Nephron progenitor cell (in vitro differentiated cells): ENCODE measurements around the gene HOXC10.

ENCODE experiments used
- DNase-seq: peaks from one replicate; pipeline ENCODE4 v3.0.0; 2021
- H3K27ac Mint-ChIP-seq: 2 replicates; pipeline ENCODE4 v1.8.0; 2021; ENCODE audit warnings: mild to moderate bottlenecking, moderate library complexity, mixed read lengths
- H3K27me3 Mint-ChIP-seq: 2 replicates; pipeline ENCODE4 v1.8.0; 2021; ENCODE audit warnings: mild to moderate bottlenecking, low read depth, mixed read lengths; ENCODE audit not compliant: poor library complexity
- H3K36me3 Mint-ChIP-seq: 2 replicates; pipeline ENCODE4 v1.8.0; 2021; ENCODE audit warnings: low read depth, mixed read lengths
- H3K4me1 Mint-ChIP-seq: 2 replicates; pipeline ENCODE4 v1.8.0; 2021; ENCODE audit warnings: mixed read lengths
- H3K4me3 Mint-ChIP-seq: 2 replicates; pipeline ENCODE4 v1.8.0; 2021; ENCODE audit warnings: mild to moderate bottlenecking, moderate library complexity, mixed read lengths
- H3K9me3 Mint-ChIP-seq: 2 replicates; pipeline ENCODE4 v1.8.0; 2021; ENCODE audit warnings: mild to moderate bottlenecking, moderate library complexity, mixed read lengths
- TF ChIP-seq, protein P1 (sequence below): fragments of 200-600 bp; sonication (generic); IDR thresholded peaks from 2 replicates; pipeline ENCODE4 v1.5.0; 2021; ENCODE audit warnings: antibody characterized with exemption

Gene HOXC10

DNA sequence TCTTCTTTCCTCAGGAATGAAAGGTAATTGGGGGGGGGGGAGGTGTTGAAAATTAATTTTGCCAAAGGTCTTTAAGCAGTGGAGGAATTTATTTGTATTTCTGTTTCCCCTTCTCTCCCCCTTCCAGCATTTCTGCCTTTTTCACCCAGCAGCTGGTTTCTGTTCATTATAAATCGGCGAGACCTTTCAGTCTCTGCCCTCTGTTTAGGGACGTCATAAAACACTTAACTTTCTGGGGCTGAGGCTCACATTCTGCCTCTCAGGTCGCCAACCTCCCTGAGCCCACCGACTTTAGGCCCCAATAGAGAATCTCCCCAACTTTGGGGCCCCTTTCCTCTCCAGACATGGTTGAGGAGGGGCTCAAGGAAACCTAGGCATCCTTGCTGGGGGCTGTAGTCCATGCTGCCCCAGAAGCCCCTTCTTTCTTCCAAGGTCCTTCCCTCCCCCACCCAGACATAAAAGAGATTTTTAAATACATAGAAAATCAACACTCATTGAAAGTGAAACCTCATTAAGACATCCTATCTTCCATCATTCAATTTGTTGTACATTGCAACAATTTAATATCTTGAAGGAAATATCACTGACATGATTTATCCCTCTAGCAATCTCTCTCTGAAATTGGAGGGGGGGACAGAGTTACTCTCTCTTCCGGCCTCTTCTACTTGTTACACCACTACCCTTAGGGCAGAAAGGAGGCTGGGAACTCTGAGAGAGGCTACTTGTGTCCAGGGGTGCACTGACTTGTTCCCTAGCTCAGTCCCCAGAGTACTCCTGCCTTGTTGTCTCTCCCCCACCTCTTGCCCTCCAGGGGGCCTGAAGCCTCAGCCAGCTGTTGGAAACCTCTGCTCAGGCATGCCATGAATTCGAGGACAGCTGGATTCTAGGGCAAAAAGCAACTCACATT is 40.8 kb downstream of the HOXC10 start:
- Mint-ChIP-seq H3K9me3 (no peaks in the 10 kb centered on the region), H3K4me1 (peaks cover 92% of the 10 kb centered on the region), H3K27ac (peak overlapping the region; percentile 99), H3K36me3 (peaks cover 44% of the 10 kb centered on the region), H3K27me3 (peaks cover 6% of the 10 kb centered on the region), H3K4me3 (peak overlapping the region; percentile 91)
- TF ChIP-seq, protein P1, sequence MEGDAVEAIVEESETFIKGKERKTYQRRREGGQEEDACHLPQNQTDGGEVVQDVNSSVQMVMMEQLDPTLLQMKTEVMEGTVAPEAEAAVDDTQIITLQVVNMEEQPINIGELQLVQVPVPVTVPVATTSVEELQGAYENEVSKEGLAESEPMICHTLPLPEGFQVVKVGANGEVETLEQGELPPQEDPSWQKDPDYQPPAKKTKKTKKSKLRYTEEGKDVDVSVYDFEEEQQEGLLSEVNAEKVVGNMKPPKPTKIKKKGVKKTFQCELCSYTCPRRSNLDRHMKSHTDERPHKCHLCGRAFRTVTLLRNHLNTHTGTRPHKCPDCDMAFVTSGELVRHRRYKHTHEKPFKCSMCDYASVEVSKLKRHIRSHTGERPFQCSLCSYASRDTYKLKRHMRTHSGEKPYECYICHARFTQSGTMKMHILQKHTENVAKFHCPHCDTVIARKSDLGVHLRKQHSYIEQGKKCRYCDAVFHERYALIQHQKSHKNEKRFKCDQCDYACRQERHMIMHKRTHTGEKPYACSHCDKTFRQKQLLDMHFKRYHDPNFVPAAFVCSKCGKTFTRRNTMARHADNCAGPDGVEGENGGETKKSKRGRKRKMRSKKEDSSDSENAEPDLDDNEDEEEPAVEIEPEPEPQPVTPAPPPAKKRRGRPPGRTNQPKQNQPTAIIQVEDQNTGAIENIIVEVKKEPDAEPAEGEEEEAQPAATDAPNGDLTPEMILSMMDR, result no peak
- peak; percentile 47 for DNase-seq

DNA sequence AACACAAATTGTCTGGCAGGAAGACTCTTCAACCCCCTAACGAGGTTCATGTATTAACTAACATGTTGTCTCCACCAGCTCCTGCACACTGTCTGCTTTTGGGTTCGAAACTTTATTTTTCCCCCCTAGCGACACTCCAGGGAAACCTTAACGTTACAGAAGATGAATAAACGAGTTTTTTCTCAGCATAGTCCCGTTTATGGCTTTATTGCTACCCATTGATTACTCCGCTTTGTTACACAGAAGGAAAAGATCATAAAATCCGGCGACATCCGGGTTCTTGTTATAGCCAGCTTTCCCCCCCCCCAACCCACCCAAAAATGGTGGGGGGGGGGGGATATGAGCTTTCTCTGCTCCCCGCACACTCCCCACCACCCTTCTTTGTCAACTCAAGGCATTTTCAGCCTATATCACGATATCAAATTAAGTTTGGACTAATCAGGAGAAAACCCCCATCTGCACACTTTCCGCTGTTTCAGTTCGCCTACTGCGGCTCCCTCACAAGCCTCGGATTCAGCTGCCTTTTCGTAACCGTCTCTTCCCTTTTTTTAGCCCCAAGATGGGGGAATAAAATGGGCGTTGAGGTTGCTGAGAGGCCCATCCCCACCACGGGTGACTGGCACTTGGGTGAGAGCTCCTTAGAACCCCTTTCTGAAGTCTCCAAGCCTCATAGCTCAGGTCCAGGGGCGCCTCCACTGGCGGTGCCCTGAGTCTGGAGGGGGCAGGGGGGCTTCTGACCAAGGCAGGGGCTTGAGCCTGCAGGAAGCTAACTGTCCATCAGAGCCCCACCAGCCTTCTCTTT is 41.9 kb downstream of the HOXC10 start:
- TF ChIP-seq, protein P1, result no peak
- H3K4me1 Mint-ChIP-seq, result peaks cover 96% of the 10 kb centered on the region
- peak overlapping the region; percentile 99 for H3K27ac Mint-ChIP-seq
- no peaks in the 10 kb centered on the region for H3K9me3 Mint-ChIP-seq
- peaks cover 5% of the 10 kb centered on the region for H3K27me3 Mint-ChIP-seq
- peak; percentile 40 for DNase-seq
- peaks cover 36% of the 10 kb centered on the region for H3K36me3 Mint-ChIP-seq
- peak overlapping the region; percentile 91 for H3K4me3 Mint-ChIP-seq

DNA sequence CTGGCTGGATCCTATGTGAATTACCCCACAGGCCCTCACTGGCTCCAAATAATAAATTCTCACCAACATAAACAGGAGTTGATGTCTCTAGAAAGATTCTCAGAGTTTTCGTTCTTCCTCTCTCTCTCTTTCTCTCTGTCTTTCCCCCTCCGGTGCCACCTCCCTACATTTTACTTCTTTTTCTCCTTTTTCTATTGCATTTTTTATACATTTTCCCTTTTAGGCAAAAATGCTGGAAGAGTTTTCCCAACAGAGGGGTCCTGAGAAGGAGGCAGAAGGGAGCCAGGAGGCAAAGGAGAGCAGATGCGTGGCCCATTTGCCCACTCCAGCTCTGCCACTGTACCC is 42.5 kb downstream of the HOXC10 start:
- H3K9me3 Mint-ChIP-seq, result no peaks in the 10 kb centered on the region
- H3K4me3 Mint-ChIP-seq, result peak overlapping the region; percentile 91
- H3K36me3 Mint-ChIP-seq, result peaks cover 30% of the 10 kb centered on the region
- H3K27me3 Mint-ChIP-seq, result peaks cover 6% of the 10 kb centered on the region
- TF ChIP-seq, protein P1, result no peak
- no peak for DNase-seq
- peak overlapping the region; percentile 99 for H3K27ac Mint-ChIP-seq
- H3K4me1 Mint-ChIP-seq, result peaks cover 96% of the 10 kb centered on the region

DNA sequence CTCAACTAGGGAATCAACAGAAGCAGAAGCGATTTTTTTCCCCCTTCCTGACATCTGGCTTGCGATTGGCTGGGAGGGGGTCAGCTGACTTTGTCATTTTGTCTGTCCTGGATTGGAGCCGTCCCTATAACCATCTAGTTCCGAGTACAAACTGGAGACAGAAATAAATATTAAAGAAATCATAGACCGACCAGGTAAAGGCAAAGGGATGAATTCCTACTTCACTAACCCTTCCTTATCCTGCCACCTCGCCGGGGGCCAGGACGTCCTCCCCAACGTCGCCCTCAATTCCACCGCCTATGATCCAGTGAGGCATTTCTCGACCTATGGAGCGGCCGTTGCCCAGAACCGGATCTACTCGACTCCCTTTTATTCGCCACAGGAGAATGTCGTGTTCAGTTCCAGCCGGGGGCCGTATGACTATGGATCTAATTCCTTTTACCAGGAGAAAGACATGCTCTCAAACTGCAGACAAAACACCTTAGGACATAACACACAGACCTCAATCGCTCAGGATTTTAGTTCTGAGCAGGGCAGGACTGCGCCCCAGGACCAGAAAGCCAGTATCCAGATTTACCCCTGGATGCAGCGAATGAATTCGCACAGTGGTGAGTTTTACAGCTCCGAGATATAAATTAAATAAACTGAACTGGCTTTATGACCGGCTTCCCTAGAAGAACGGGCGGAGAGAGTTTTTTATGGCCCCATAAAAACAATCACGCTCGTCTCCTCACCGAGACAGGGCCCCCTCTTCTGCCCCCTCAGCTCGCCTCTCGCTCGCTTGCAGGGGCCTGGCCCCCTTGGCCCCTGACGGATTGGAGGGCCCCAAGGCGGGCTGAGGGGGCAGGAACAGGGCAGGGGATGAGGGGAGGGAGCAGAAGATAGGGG is 43.6 kb downstream of the HOXC10 start, which contains the start of gene HOXC6:
Gene HOXC6 (plus strand): TSS at position 127 of the 888 bp plus-strand sequence. CDS start 82 bp downstream, at position 209.
- Mint-ChIP-seq H3K4me3 (peak within 1 kb of the TSS; percentile 91), H3K9me3 (no peaks in the 10 kb centered on the region), H3K27me3 (peaks cover 2% of the 10 kb centered on the region), H3K4me1 (peaks cover 93% of the 10 kb centered on the region), H3K36me3 (peaks cover 27% of the 10 kb centered on the region), H3K27ac (peak within 1 kb of the TSS; percentile 99)
- peak; percentile 40 for DNase-seq
- TF ChIP-seq, protein P1, result no peak

DNA sequence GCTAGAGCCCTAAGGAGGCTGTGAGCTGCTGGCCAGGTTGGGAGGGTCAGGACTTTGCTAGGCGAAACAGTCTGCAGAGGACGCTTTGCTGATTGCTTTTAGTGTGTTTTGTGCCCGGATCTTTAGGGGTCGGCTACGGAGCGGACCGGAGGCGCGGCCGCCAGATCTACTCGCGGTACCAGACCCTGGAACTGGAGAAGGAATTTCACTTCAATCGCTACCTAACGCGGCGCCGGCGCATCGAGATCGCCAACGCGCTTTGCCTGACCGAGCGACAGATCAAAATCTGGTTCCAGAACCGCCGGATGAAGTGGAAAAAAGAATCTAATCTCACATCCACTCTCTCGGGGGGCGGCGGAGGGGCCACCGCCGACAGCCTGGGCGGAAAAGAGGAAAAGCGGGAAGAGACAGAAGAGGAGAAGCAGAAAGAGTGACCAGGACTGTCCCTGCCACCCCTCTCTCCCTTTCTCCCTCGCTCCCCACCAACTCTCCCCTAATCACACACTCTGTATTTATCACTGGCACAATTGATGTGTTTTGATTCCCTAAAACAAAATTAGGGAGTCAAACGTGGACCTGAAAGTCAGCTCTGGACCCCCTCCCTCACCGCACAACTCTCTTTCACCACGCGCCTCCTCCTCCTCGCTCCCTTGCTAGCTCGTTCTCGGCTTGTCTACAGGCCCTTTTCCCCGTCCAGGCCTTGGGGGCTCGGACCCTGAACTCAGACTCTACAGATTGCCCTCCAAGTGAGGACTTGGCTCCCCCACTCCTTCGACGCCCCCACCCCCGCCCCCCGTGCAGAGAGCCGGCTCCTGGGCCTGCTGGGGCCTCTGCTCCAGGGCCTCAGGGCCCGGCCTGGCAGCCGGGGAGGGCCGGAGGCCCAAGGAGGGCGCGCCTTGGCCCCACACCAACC is 44.8 kb downstream of the HOXC10 start:
- no peaks in the 10 kb centered on the region for H3K9me3 Mint-ChIP-seq
- peak overlapping the region; percentile 100 for H3K27ac Mint-ChIP-seq
- H3K4me3 Mint-ChIP-seq, result peak overlapping the region; percentile 91

More for the DNA sequence above, 44.8 kb downstream of the HOXC10 start:
- TF ChIP-seq, protein P1, result no peak
- Mint-ChIP-seq H3K4me1 (peaks cover 84% of the 10 kb centered on the region), H3K36me3 (peaks cover 19% of the 10 kb centered on the region), H3K27me3 (peaks cover 2% of the 10 kb centered on the region)
- peak; percentile 49 for DNase-seq
